Tibial nerve (tissue), 4 donors: ENCODE results near the gene SF3B5. TPM values are rescaled to one million over a fixed set of nuclear protein-coding genes. Genes with fewer than 3 reads are reported as not detected.
"Not testable (repeated sequence)": the region's sequence is repeated elsewhere in the genome, so short reads cannot be mapped to it uniquely, and the experiment has no call there.

Source experiments
- DNase-seq, 2 donors: peaks; one replicate each; pipeline ENCODE4 v3.0.0-alpha.2; 2019; ENCODE audit warnings: low spot score in 2 of 2
- H3K27ac ChIP-seq, 4 donors: fragments of 200-600 bp; sonication (generic) in 3 of 4; one replicate each; pipeline ENCODE4 v1.5.1; 2017 to 2019; ENCODE audit warnings: mild to moderate bottlenecking in 1 of 4
- H3K27me3 ChIP-seq, 2 donors: fragments of 200-600 bp; sonication (generic) in 1 of 2; one replicate each; pipeline versions ENCODE4 v1.5.1 to v1.6.0; 2017 to 2019
- H3K36me3 ChIP-seq, 3 donors: fragments of 200-600 bp; sonication (generic); one replicate each; pipeline ENCODE4 v1.5.1; 2018 to 2019
- H3K4me1 ChIP-seq, 4 donors: fragments of 200-600 bp; sonication (generic) in 3 of 4; one replicate each; pipeline ENCODE4 v1.5.1; 2017 to 2019
- H3K4me3 ChIP-seq, 4 donors: fragments of 200-600 bp; sonication (generic) in 3 of 4; one replicate each; pipeline ENCODE4 v1.5.1; 2017 to 2019; ENCODE audit warnings: mild to moderate bottlenecking in 1 of 4, moderate library complexity in 1 of 4
- H3K9me3 ChIP-seq, 4 donors: fragments of 200-600 bp; sonication (generic) in 3 of 4; one replicate each; pipeline ENCODE4 v1.5.1; 2017 to 2019
- EP300 ChIP-seq, 2 donors: sonication (generic); formaldehyde crosslinking; IDR thresholded peaks; one replicate each; pipeline ENCODE4 v1.6.1; 2017; ENCODE audit warnings: antibody characterized with exemption in 2 of 2, mild to moderate bottlenecking in 1 of 2
- POLR2A ChIP-seq, 2 donors: fragments of 450-650 bp; IDR thresholded peaks; one replicate each; pipeline ENCODE4 v1.6.1; 2017; ENCODE audit warnings: antibody characterized with exemption in 2 of 2, mild to moderate bottlenecking in 2 of 2, moderate library complexity in 2 of 2
- WGBS, 2 donors: methylation state at CpG; one replicate each; pipeline ENCODE4 v1.1.5; 2018; 5-methylcytosine and 5-hydroxymethylcytosine counted together
- total RNA-seq, 4 donors: library from RNA; depleted of rRNA; stranded (reverse); fragments of >200 nt; gene quantifications; one replicate each; pipeline ENCODE4 v1.1.0, GENCODE V29; 2016
- TF ChIP-seq, protein P1 (sequence below), 5 experiments: fragments of 200-600 bp in 3 of 5; fragments of 450-650 bp in 2 of 5; sonication (generic) in 3 of 5; IDR thresholded peaks; one replicate each; pipeline ENCODE4 v1.5.1; 2016 to 2019; ENCODE audit warnings: antibody characterized with exemption in 5 of 5, mild to moderate bottlenecking in 3 of 5, moderate library complexity in 2 of 5

The SF3B5 gene
- total RNA-seq, 4 donors from 2014 or later: 99.8 to 155 (median 118) TPM

DNA sequence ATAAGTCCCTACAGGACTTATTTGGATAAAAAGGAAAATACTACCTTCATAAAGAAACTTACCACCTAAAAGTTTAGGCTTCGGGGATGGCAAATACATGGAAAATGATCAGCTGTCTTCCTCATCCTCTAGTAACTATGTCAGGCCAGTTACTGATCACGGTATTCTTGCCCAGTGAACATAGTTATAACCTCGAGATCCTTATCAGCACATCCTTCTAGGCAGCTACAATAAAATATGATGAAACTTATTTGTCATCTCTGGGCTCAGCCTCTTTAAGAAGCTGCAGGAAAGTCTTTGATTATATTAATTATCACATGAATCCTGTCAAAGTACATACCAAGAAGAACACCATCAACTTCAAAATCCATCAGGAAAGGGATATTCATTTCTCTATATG lies 41.8 kb downstream of the SF3B5 start:
- WGBS, 2 donors: 81% methylated on average over 3 of the region's 3 CpGs
- Histone ChIP-seq H3K27ac (no peak overlapping the region), H3K27me3 (no peaks in the 10 kb centered on the region), H3K4me1 (no peaks in the 10 kb centered on the region), H3K4me3 (no peak overlapping the region), H3K9me3 (no peaks in the 10 kb centered on the region), H3K36me3 (no peaks in the 10 kb centered on the region)
- DNase-seq: no peak
- TF ChIP-seq POLR2A (IDR thresholded peaks at IDR 0.05) (no peak), EP300 (IDR thresholded peaks at IDR 0.05) (no peak)
- TF ChIP-seq, protein P1, sequence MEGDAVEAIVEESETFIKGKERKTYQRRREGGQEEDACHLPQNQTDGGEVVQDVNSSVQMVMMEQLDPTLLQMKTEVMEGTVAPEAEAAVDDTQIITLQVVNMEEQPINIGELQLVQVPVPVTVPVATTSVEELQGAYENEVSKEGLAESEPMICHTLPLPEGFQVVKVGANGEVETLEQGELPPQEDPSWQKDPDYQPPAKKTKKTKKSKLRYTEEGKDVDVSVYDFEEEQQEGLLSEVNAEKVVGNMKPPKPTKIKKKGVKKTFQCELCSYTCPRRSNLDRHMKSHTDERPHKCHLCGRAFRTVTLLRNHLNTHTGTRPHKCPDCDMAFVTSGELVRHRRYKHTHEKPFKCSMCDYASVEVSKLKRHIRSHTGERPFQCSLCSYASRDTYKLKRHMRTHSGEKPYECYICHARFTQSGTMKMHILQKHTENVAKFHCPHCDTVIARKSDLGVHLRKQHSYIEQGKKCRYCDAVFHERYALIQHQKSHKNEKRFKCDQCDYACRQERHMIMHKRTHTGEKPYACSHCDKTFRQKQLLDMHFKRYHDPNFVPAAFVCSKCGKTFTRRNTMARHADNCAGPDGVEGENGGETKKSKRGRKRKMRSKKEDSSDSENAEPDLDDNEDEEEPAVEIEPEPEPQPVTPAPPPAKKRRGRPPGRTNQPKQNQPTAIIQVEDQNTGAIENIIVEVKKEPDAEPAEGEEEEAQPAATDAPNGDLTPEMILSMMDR (IDR thresholded peaks at IDR 0.05): no peak

DNA sequence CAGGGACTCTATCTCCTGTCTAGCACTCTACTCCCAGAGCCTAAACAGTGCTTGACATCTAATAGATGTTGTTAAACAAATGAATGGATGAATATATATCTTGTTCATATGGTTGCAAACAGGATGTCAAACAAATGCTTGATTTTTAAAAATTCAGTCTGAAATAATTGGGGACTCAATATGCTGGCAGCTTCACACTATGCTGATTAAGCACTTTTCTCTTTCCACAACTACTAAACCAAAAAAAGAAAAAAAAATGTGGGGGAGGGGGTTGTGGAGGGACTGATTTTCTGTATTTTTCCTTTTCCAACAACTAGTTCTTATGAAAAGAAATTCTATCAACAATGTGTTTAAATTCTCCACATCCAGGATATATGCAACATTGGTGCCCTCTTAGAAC lies 42.9 kb downstream of the SF3B5 start:
- Histone ChIP-seq H3K36me3 (no peaks in the 10 kb centered on the region), H3K4me3 (no peak overlapping the region), H3K27ac (no peak overlapping the region), H3K9me3 (peaks cover 0 to 4% (median 0%) of the 10 kb centered on the region in 4 donors), H3K27me3 (no peaks in the 10 kb centered on the region), H3K4me1 (no peaks in the 10 kb centered on the region)
- TF ChIP-seq, protein P1 (IDR thresholded peaks at IDR 0.05): no peak
- TF ChIP-seq EP300 (IDR thresholded peaks at IDR 0.05) (no peak), POLR2A (IDR thresholded peaks at IDR 0.05) (no peak)
- DNase-seq: no peak

DNA sequence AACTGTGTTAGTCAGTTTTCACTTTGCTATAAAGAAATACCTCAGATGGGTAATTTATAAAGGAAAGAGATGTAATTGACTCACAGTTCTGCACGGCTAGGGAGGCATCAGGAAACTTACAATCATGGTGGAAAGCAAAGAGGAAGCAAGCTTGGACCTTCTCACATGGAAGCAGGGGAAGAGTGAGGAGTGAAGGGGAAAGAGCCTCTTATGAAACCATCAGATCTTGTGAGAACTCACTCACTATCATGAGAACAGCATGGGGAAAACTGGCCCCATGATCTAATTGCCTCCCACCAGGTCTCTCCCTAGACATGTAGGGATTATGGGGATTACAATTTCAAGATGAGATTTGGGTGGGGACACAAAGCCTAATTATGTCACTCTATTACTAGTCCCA lies 46.0 kb downstream of the SF3B5 start:
- Histone ChIP-seq H3K4me1 (no peaks in the 10 kb centered on the region), H3K9me3 (peaks cover 0 to 8% (median 0%) of the 10 kb centered on the region in 4 donors), H3K27me3 (no peaks in the 10 kb centered on the region), H3K36me3 (no peaks in the 10 kb centered on the region), H3K27ac (no peak overlapping the region), H3K4me3 (no peak overlapping the region)
- no peak for DNase-seq
- TF ChIP-seq, protein P1 (IDR thresholded peaks at IDR 0.05): no peak
- TF ChIP-seq EP300 (IDR thresholded peaks at IDR 0.05) (no peak), POLR2A (IDR thresholded peaks at IDR 0.05) (no peak)
- WGBS, 2 donors: 70 to 72% methylated on average over 1 of the region's 1 CpG

DNA sequence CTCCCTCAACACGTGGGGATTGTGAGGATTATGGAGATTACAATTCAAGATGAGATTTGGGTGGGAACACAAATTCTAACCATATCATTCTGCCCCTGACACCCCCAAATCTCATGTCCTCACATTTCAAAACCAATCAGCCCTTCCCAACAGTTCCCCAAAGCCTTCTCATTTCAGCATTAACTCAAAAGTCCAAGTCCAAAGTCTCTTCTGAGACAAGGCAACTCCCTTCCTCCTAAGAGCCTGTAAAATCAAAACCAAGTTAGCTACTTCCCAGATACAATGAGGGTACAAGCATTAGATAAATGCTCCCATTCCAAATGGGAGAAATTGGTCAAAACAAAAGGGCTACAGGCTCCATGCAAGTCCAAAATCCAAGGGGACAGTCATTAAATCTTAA lies 47.7 kb downstream of the SF3B5 start:
- 56 to 79% methylated on average over 1 of the region's 1 CpG for WGBS, 2 donors
- DNase-seq: no peak
- Histone ChIP-seq H3K4me1 (no peaks in the 10 kb centered on the region), H3K27me3 (no peaks in the 10 kb centered on the region), H3K4me3 (no peak overlapping the region), H3K9me3 (peaks cover 0 to 10% (median 0%) of the 10 kb centered on the region in 4 donors), H3K27ac (no peak overlapping the region), H3K36me3 (no peaks in the 10 kb centered on the region)
- TF ChIP-seq EP300 (IDR thresholded peaks at IDR 0.05) (no peak), POLR2A (IDR thresholded peaks at IDR 0.05) (no peak)

DNA sequence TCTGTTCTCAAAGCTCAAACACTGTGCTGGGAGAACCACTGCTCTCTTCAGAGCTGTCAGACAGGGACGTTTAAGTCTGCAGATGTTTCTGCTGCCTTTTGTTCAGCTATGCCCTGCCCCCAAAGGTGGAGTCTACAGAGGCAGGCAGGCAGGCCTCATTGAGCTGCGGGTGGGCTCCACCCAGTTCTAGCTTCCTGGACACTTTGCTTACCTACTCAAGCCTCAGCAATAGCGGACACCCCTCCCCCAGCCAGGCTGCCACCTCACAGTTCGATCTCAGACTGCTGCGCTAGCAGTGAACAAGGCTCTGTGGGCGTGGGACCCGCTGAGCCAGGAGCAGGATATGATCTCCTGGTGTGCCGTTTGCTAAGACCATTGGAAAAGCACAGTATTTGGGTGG lies 48.7 kb downstream of the SF3B5 start:
- H3K9me3 ChIP-seq: peaks cover 0 to 10% (median 0%) of the 10 kb centered on the region in 4 donors
- not testable (repeated sequence) for DNase-seq, H3K27me3 ChIP-seq, H3K27ac ChIP-seq, H3K4me1 ChIP-seq, H3K36me3 ChIP-seq, H3K4me3 ChIP-seq
- WGBS, 2 donors: 75 to 81% methylated on average over 8 of the region's 8 CpGs

DNA sequence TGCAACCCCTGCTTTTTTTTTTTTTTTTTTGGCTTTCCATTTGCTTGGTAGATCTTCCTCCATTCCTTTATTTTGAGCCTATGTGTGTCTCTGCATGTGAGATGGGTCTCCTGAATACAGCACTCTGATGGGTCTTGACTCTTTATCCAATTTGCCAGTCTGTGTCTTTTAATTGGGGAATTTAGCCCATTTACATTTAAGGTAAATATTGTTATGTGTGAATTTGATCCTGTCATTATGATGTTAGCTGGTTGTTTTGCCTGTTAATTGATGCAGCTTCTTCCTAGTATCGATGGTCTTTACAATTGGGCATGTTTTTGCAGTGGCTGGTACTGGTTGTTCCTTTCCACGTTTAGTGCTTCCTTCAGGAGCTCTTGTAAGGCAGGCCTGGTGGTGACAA lies 50.4 kb downstream of the SF3B5 start:
- H3K4me3 ChIP-seq, H3K36me3 ChIP-seq, H3K4me1 ChIP-seq, H3K27ac ChIP-seq, DNase-seq, H3K27me3 ChIP-seq: not testable (repeated sequence)
- H3K9me3 ChIP-seq: peaks cover 0 to 12% (median 0%) of the 10 kb centered on the region in 4 donors
- 88 to 93% methylated on average over 2 of the region's 2 CpGs for WGBS, 2 donors

Other genes starting within 250 kb of the SF3B5 start
- gene ZC2HC1B, start 231.1 kb downstream of the SF3B5 start, total RNA-seq: 1 to 10 TPM in 1 of 4 donors, not detected in 3; 1.2 TPM
- gene PLAGL1, start 87.3 kb downstream of the SF3B5 start, total RNA-seq: 10 to 100 TPM; 23.2 to 30.0 (median 29.6) TPM
- 10 to 100 TPM in 3 of 4 donors, 1 to 10 TPM in 1; 5.3 to 24.3 (median 12.5) TPM for gene STX11, start 54.9 kb upstream of the SF3B5 start, total RNA-seq
- gene UTRN, start 189.8 kb upstream of the SF3B5 start, total RNA-seq: 100 to 1,000 TPM; 279 to 370 (median 307) TPM